ENCODE data around the gene MN1.
A peak's percentile ranks its signal among the peaks of the same experiment; 100 is the strongest.

Gene MN1

DNA sequence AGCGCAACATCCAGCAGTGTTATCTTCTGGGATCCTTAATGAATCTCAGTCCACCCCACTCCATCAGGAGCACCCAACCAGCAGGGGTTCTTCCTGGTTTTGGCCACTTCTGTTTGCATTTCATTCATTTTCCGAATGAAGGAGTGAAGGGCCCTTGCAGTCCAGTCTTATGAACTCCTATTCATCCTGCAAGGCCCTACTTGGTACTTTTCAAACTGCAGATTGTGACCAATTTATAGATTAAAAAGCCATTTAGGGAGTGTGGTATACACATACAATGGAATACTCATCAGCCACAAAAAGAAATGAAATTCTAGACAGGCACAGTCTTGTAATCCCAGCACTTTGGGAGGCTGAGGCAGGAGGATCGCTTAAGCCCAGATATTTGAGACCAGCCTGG lies 10.2 kb upstream of the MN1 start:
- Mint-ChIP-seq H3K27ac (no peak overlapping the region), H3K4me1 (no peaks in the 10 kb centered on the region), H3K27me3 (peaks cover 13 to 27% of the 10 kb centered on the region in 2 donors), H3K9me3 (no peaks in the 10 kb centered on the region), H3K4me3 (no peak overlapping the region), H3K36me3 (no peaks in the 10 kb centered on the region)
- no peak for ATAC-seq (replicated peaks)
- no peak for DNase-seq

DNA sequence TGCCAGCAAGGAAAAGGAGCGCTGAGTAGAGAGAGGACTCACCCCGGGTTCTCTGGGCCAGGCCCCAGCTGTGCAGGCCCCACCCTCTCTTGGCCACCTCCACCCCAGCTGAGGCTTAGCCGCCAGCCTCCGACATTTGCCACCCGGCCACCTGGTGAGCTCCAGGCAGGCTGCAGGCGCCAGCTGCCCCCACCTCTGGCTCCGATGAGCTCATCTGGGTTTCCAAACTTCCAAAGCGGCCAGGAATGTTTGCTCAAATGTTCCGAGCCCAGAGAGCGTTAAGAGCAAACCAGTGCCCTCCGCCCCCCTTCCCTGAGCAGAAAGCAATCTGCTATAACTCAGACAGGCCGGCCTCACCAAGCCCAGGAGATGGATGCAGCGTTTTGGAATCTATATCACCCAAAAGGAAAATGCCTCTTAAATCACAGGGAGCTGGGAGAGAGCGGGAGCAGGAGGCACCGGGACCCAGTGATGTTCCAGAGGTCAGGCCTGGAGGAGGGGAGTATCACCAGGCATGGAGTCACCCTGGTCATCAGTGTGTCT lies 9.1 kb upstream of the MN1 start:
- no peak for ATAC-seq (replicated peaks)
- peaks cover 11 to 25% of the 10 kb centered on the region in 2 donors for H3K27me3 Mint-ChIP-seq
- no peaks in the 10 kb centered on the region for H3K9me3 Mint-ChIP-seq
- DNase-seq: no peak
- no peaks in the 10 kb centered on the region for H3K4me1 Mint-ChIP-seq
- H3K4me3 Mint-ChIP-seq: no peak overlapping the region
- H3K27ac Mint-ChIP-seq: no peak overlapping the region
- no peaks in the 10 kb centered on the region for H3K36me3 Mint-ChIP-seq

DNA sequence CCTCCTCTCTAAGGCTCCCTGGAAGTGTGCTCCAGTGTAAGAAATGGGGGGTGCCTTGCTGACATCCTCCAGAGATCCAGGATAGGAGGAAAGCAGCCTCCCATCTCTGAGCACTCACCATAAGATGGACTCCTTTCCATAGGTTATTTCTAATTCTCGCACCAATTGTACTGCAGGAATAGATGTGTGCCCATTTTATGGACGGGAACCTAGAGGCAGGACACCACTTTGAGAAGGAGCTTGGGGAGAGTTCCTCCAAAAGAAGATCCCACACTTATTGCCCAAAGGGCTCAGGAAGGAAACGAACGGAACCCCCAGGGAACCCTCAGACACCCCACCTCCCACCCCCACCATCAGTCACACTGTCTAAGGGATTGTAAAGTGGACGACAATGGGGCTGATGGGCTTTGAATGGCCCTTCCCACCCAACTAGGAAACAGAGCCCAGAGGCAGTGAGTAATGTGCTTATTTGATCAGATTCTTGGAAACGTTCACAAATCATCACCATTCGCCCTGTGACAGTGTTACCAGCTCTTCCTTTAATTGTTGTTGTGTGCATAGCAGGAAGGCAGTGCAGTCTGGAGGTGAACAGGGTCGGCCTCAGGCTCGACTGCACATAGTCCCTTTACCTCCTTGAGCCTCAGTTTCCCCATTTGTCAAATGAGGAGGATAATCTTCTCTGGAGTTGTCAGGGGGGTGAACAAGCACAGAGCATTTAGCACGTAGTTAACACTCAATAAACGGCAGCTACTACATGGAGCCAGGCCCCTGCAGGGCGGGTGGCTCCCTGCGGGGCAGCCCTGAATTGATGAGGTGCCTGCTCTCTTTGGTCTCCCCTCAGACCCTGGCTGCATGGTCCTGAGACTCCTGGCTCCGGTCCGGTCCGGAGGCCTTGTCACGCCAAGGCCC lies 8.4 kb upstream of the MN1 start:
- H3K27ac Mint-ChIP-seq: no peak overlapping the region
- H3K4me3 Mint-ChIP-seq: no peak overlapping the region
- no peak for DNase-seq
- no peak for ATAC-seq (replicated peaks)
- H3K4me1 Mint-ChIP-seq: peaks cover 0 to 5% of the 10 kb centered on the region in 2 donors
- H3K9me3 Mint-ChIP-seq: no peaks in the 10 kb centered on the region
- peaks cover 18 to 33% of the 10 kb centered on the region in 2 donors for H3K27me3 Mint-ChIP-seq
- H3K36me3 Mint-ChIP-seq: no peaks in the 10 kb centered on the region

DNA sequence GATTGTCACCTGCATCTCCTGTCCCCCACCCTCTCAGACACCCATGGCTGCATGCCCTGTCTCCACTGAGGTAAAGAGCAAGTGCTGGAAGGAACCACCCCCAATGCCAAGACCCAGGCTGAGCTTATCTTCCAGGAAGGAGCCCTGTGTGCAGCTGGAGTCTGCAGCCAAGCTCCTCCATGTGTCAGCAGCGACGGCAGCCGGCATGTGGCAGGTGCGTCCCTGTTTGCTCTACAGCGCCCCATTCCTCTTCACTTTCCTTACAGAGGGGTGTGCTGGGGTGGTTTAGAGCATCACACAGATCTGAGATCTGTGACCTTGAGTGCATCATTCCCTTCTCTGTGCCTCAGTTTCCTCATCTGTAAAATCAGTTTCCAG lies 7.7 kb upstream of the MN1 start:
- DNase-seq: no peak
- H3K4me1 Mint-ChIP-seq: peaks cover 3 to 11% of the 10 kb centered on the region in 2 donors

DNA sequence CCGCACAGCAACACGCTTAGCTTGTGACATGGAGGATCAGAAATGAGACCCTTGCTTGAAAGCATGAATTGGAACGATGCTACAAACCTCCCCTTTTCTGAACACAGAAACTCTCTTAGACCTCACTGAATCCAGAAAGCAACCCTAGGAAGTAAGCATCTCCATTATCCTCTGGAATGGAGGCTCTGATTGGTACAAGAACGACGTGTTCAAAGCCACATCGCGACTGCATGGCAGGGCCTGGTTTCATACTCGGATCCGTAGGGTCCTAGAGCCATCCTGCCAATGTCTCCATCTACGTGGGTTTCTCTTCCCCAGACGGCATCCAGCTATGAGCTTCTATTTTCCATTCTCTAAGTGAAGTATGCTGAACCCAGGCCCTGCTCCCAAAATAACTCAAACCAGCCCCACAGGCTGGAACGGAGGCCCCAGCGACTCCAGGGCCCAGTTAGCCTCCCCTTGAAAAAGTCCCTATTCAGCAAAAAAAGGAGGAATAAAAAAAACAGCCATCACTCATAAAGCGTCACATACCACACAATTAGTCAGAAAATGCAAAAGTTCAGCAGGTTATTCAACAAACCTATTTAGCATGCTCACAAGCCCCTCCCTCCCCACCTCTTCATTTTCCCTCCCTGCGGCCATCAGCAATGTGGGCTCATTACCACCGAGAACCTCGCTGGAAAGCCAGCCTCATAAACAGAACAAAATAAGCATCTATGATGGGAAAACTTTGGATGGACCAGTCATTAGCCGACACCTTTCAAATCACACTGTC lies 7.1 kb upstream of the MN1 start:
- peaks cover 3 to 11% of the 10 kb centered on the region in 2 donors for H3K4me1 Mint-ChIP-seq
- no peak for DNase-seq
- peaks cover 32 to 46% of the 10 kb centered on the region in 2 donors for H3K27me3 Mint-ChIP-seq
- H3K36me3 Mint-ChIP-seq: peaks cover 0 to 3% of the 10 kb centered on the region in 2 donors
- no peak overlapping the region for H3K27ac Mint-ChIP-seq
- no peak overlapping the region for H3K4me3 Mint-ChIP-seq
- no peak for ATAC-seq (replicated peaks)
- H3K9me3 Mint-ChIP-seq: no peaks in the 10 kb centered on the region

More for the DNA sequence above, 7.7 kb upstream of the MN1 start:
- ATAC-seq (replicated peaks): no peak
- no peak overlapping the region for H3K4me3 Mint-ChIP-seq
- H3K36me3 Mint-ChIP-seq: peaks cover 0 to 3% of the 10 kb centered on the region in 2 donors
- H3K27me3 Mint-ChIP-seq: peaks cover 26 to 40% of the 10 kb centered on the region in 2 donors
- H3K27ac Mint-ChIP-seq: no peak overlapping the region
- H3K9me3 Mint-ChIP-seq: no peaks in the 10 kb centered on the region

DNA sequence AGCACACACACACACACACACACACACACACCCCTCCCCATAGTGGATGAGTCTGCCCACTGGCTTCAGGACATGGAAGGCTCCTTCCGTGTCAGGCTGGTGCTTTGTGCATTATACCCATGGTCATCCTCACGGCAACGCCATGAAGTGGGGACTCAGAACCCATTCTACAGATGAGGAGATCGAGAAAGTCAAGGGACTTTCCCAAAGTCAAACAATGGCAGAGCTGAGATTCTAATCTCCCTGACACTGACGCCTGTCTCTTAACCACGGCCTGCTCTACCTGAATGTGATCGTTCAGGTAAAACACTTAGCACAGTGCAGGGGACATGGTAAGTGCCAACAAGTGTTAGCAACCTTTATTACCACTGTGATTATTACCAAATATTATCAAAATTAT lies 4.3 kb upstream of the MN1 start:
- ATAC-seq (replicated peaks): no peak
- peaks cover 9 to 22% of the 10 kb centered on the region in 2 donors for H3K4me1 Mint-ChIP-seq
- DNase-seq: no peak
- peaks cover 39 to 62% of the 10 kb centered on the region in 2 donors for H3K27me3 Mint-ChIP-seq
- H3K27ac Mint-ChIP-seq: no peak overlapping the region
- H3K4me3 Mint-ChIP-seq: no peak overlapping the region
- peaks cover 0 to 3% of the 10 kb centered on the region in 2 donors for H3K36me3 Mint-ChIP-seq
- H3K9me3 Mint-ChIP-seq: no peaks in the 10 kb centered on the region

DNA sequence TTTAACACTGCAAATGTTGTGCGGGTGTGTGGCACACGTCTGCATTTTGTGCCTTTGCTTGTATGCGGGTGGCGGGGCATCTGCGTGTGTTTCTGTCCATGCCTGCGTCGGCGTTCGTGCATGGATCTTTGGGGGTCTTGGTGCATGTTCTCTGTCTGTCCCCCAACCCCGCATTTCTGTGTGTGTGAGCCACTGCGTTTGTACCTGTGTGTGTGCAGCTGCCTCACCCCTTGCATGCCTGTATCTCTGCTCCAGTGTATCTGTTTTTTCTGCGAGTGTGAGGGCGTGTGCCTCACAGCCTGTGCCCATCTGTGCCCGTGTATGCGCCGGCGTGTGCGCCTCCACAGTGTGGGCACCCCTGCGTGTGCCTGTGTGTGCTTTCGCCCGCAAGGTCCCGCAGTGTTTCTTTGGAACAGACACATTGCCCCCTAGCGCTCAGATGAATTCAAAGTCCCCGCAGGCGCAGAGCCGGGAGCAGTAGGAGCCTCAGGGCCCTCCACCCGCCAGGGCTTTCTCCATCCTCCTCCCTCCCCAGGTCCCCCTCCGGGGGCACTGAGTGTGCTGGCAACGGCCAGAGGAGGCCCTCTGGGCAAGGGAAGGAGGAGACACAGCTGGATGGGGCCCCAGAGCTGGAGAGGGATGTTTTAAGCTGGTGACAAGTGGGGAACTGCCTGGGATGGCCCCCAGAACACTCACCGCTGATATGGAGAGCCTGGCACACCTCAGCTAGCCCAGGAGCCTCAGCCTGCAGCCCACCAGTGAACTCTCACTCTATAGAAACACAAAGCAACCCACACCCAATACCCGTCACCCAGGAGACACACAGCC lies 3.1 kb upstream of the MN1 start:
- Mint-ChIP-seq H3K9me3 (no peaks in the 10 kb centered on the region), H3K4me1 (peaks cover 9 to 27% of the 10 kb centered on the region in 2 donors), H3K36me3 (peaks cover 0 to 3% of the 10 kb centered on the region in 2 donors), H3K27ac (no peak overlapping the region), H3K4me3 (no peak overlapping the region), H3K27me3 (peaks cover 39 to 61% of the 10 kb centered on the region in 2 donors)
- peak; percentile 68 to 69 for ATAC-seq (replicated peaks)
- DNase-seq: peak; percentile 30

DNA sequence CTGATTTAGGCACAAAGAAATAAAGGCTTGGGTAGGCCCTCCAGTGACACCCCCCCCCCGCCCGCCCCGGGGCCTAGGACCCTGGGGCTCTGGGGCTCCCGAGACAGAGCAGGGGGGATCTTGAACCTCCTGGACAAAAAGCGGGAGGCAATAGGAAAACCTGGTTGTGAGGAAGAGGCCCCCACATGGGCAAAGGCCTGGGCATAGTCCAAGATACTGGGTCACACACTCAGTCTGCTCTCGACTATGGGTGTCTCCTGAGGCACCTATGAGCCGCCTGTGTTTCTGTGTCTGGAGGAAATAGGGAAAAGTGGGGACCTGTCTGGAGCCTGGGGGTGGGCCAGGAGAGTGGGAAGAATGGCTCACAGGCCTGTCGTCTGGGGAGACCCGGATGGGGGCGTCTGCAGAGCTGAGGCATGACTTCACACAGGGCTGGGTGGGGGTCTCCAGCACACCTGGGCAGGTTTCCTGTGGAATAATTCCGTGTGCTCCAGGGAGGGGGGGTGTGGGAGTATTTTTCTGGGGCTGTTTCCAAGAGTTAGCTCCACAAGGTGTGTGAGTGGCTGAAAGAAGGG lies 2.4 kb upstream of the MN1 start:
- ATAC-seq (replicated peaks) (no peak), DNase-seq (no peak)
- no peak overlapping the region for H3K4me3 Mint-ChIP-seq
- H3K27me3 Mint-ChIP-seq: peaks cover 38 to 55% of the 10 kb centered on the region in 2 donors
- no peak overlapping the region for H3K27ac Mint-ChIP-seq
- peaks cover 9 to 27% of the 10 kb centered on the region in 2 donors for H3K4me1 Mint-ChIP-seq
- no peaks in the 10 kb centered on the region for H3K9me3 Mint-ChIP-seq
- peaks cover 0 to 3% of the 10 kb centered on the region in 2 donors for H3K36me3 Mint-ChIP-seq

DNA sequence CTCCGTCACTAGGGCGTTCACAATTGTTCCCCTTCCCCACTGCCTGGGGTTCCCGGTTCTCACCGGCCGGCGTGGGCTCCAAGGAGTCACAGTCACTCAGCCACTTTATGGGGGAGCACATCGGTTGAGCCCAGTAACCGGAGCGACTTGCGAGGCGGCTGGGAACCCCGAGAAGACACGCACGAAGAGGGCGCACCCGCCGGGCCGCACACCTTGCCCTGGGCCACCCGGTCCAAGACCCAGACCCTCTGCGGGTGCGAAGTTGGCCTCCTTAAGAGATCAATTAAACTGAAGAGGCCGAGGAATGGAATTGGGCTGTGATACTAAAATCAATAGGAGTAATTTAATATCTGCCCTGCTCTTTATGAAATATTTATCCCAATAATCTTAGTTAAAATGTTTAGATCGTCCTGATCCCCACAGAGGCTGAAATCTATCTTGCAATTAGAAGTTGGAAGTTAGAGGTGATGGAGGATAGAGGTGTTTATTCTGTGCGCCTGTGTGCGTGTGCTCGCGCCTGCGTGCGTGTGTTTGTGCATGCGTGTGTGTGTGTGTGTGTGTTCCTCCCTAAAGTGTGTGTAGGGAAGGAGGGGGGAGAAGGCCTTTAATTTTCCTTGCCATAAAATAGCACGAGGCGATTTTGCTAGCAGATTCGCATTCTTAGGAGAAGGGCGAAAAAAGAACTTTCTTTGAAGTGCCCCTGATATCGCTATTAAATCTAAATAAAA lies 954 bp upstream of the MN1 start:
- Mint-ChIP-seq H3K9me3 (no peaks in the 10 kb centered on the region), H3K27me3 (peaks cover 37 to 48% of the 10 kb centered on the region in 2 donors), H3K4me1 (peaks cover 9 to 27% of the 10 kb centered on the region in 2 donors), H3K27ac (peak overlapping the region; percentile 9), H3K36me3 (peaks cover 0 to 3% of the 10 kb centered on the region in 2 donors), H3K4me3 (peak overlapping the region; percentile 83 to 88)
- ATAC-seq (replicated peaks) (peak; percentile 19 to 20), DNase-seq (no peak)

DNA sequence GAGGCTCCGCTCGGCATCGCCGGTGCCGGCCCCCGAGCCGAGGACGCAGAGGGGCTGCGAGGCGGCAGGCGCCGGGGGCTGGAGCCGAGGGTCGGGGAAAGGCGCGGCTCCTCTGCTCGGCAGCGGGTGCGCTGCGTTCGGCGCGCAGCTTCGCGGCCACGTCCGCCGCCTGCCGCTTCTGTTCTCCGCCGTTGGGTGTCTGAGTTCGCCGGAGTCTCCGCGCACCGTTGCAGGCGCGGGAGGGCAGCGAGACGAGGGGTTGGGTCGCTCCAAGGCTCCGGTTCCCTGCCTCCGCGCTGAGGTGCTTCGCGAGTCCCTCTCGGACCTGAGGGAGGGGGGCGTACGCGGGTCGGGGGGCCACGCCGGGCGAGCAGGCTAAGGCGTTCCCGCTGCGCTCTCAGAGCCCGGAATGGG lies 347 bp downstream of the MN1 start:
- no peaks in the 10 kb centered on the region for H3K9me3 Mint-ChIP-seq
- DNase-seq (no peak), ATAC-seq (replicated peaks) (peak; percentile 43 to 46)
- H3K27me3 Mint-ChIP-seq: peaks cover 37 to 47% of the 10 kb centered on the region in 2 donors
- H3K4me3 Mint-ChIP-seq: peak overlapping the region; percentile 83 to 88
- no peak overlapping the region for H3K27ac Mint-ChIP-seq
- H3K4me1 Mint-ChIP-seq: peaks cover 9 to 27% of the 10 kb centered on the region in 2 donors
- peaks cover 0 to 3% of the 10 kb centered on the region in 2 donors for H3K36me3 Mint-ChIP-seq

DNA sequence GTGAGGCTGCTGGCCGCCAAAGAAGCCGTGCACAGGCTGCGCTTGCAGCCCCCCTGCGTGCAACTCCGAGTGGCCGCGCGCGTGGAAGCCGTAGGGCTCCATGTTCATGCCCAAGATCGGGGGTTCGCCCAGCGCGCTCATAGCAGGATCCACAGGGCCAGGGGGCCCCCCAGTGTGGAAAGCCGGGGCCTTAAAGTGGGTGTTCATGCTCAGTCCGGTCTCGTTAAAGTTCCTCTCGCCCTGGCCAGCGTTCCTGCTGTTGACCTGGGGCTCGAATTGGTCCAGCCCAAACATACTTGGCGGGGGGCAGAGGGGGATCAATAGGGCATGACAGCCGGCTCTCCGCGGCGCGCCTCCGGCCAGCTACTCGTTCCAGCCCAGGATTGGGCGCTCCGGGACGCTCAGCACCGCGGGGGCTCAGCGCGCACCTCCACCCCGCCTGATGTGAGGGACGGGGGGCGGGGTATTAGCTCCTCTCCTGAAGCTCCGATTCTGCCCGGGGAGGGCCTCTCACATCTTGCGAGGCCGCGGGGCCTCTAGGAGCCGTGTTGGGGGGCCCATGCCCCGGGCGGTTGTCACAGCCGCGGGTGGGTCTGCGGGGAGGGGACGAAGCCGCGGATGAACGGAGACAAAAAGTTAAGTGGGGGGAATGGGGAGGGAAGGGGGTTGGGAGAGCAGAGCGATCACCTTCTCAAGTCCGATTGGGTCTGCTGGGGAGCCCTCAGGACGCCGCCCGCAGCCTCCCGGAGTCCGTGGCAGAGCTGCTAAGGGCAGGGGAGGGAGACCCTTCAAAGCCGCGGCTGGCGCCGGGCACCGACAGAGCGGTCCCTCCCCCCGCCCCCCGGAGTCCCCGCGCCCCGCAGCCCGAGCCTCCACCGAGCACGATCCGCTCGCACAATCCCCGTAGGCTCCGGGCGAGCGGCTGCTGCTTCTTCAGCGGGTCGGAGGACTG lies 1.0 kb downstream of the MN1 start:
- ATAC-seq (replicated peaks): peak in 1 of 2 donors; percentile 8
- Mint-ChIP-seq H3K4me3 (peak overlapping the region; percentile 83 to 88), H3K27me3 (peaks cover 34 to 48% of the 10 kb centered on the region in 2 donors), H3K4me1 (peaks cover 9 to 27% of the 10 kb centered on the region in 2 donors), H3K9me3 (no peaks in the 10 kb centered on the region), H3K27ac (no peak overlapping the region), H3K36me3 (peaks cover 0 to 3% of the 10 kb centered on the region in 2 donors)
- no peak for DNase-seq

DNA sequence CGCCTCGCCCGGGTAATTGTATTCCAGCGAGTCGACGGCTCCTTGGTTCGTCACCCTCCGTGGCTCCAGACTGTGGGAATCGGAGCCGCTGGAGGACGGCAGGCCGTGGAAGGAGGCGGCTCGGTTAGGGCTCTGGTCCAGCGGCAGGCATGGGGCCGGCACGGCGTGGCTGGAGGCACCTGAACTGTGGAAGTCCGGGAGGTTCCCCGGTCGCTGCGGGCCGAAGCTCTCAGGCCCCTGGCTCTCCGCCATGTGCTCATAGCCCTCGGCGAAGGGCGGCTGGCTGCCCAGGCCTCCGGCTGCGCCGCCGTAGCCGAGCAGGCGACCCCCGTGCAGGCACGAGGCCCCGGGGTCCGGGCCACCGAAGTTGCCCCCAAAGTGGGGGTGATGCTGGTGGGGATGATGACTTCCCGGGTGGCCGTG lies 1.7 kb downstream of the MN1 start:
- DNase-seq (no peak), ATAC-seq (replicated peaks) (no peak)
- Mint-ChIP-seq H3K4me3 (peak overlapping the region; percentile 66 to 88), H3K4me1 (peaks cover 9 to 21% of the 10 kb centered on the region in 2 donors), H3K27me3 (peaks cover 28 to 41% of the 10 kb centered on the region in 2 donors), H3K27ac (no peak overlapping the region), H3K9me3 (no peaks in the 10 kb centered on the region), H3K36me3 (peaks cover 0 to 3% of the 10 kb centered on the region in 2 donors)

All from stimulated activated naive B cell treated with anti-CD40 and anti-IgM and Interleukin-4, amounts not matched to agents 10 μg/mL and 1 μg/mL and 100 μg/mL, for 72 hours (primary cell).